NB4 (cell line): ENCODE measurements around the gene SOD1.
"Not testable (repeated sequence)": the region's sequence is repeated elsewhere in the genome, so short reads cannot be mapped to it uniquely, and the experiment has no call there.

ENCODE experiments used
- DNase-seq: peaks from one replicate; pipeline ENCODE4 v3.0.0; 2010; ENCODE audit warnings: low read depth
- H3K4me3 ChIP-seq: one replicate; pipeline ENCODE4 v1.5.1; 2011; ENCODE audit warnings: mild to moderate bottlenecking, low read depth, low read length, moderate library complexity
- CTCF ChIP-seq: IDR thresholded peaks from one replicate; pipeline ENCODE4 v1.5.1; 2012; ENCODE audit warnings: low read depth, low read length
- MAX ChIP-seq: IDR thresholded peaks from 2 replicates; pipeline ENCODE4 v1.6.1; 2011; ENCODE audit warnings: low read depth, low read length
- MYC ChIP-seq: IDR thresholded peaks from 2 replicates; pipeline ENCODE4 v1.6.1; 2011; ENCODE audit warnings: low read depth, low read length
- POLR2A ChIP-seq: IDR thresholded peaks from 2 replicates; pipeline ENCODE4 v1.6.1; 2011; ENCODE audit warnings: mild to moderate bottlenecking; ENCODE audit not compliant: insufficient read length; ENCODE audit errors: extremely low read depth

SOD1 gene

GRCh38 chr21:31634993-31635392, 24.5 kb upstream of the SOD1 start:
- H3K4me3 ChIP-seq: no peak overlapping the region
- TF ChIP-seq CTCF (no peak), POLR2A (no peak), MAX (no peak)
- DNase-seq: no peak

GRCh38 chr21:31636874-31637273, 22.6 kb upstream of the SOD1 start:
- no peak overlapping the region for H3K4me3 ChIP-seq
- TF ChIP-seq MAX (no peak), POLR2A (no peak), MYC (no peak)

GRCh38 chr21:31641416-31641922, 18.0 kb upstream of the SOD1 start:
- no peak overlapping the region for H3K4me3 ChIP-seq
- DNase-seq: no peak
- no peak for TF ChIP-seq POLR2A
- TF ChIP-seq MAX: no peak
- TF ChIP-seq CTCF: no peak
- TF ChIP-seq MYC: no peak

More at GRCh38 chr21:31636874-31637273, 22.6 kb upstream of the SOD1 start:
- DNase-seq: no peak

- no peak for DNase-seq
- no peak overlapping the region for H3K4me3 ChIP-seq
- no peak for TF ChIP-seq MAX
- TF ChIP-seq MYC: no peak
- no peak for TF ChIP-seq POLR2A
- TF ChIP-seq CTCF: no peak
Observed at GRCh38 chr21:31644643-31645042, 14.8 kb upstream of the SOD1 start.

GRCh38 chr21:31647650-31648049, 11.8 kb upstream of the SOD1 start:
- TF ChIP-seq CTCF (no peak), MAX (no peak), MYC (no peak), POLR2A (no peak)
- H3K4me3 ChIP-seq: no peak overlapping the region
- DNase-seq: no peak

GRCh38 chr21:31650930-31651329, 8.6 kb upstream of the SOD1 start:
- no peak for TF ChIP-seq CTCF
- TF ChIP-seq POLR2A: no peak
- no peak for TF ChIP-seq MYC
- no peak for TF ChIP-seq MAX
- H3K4me3 ChIP-seq: no peak overlapping the region
- no peak for DNase-seq

- DNase-seq, H3K4me3 ChIP-seq: not testable (repeated sequence)
Observed at GRCh38 chr21:31651491-31651890, 8.0 kb upstream of the SOD1 start.
